NCI-H345 treated with DMSO at 0.1 percent for 48 hours (cell line): ENCODE measurements around the gene RTN4RL2.
A peak's percentile ranks its signal among the peaks of the same experiment; 100 is the strongest.

Experiments
- DNase-seq: peaks from one replicate; lab custom pipeline; 2025; ENCODE audit not compliant: unreplicated experiment; lab: John Stamatoyannopoulos, UW

The RTN4RL2 gene

DNA sequence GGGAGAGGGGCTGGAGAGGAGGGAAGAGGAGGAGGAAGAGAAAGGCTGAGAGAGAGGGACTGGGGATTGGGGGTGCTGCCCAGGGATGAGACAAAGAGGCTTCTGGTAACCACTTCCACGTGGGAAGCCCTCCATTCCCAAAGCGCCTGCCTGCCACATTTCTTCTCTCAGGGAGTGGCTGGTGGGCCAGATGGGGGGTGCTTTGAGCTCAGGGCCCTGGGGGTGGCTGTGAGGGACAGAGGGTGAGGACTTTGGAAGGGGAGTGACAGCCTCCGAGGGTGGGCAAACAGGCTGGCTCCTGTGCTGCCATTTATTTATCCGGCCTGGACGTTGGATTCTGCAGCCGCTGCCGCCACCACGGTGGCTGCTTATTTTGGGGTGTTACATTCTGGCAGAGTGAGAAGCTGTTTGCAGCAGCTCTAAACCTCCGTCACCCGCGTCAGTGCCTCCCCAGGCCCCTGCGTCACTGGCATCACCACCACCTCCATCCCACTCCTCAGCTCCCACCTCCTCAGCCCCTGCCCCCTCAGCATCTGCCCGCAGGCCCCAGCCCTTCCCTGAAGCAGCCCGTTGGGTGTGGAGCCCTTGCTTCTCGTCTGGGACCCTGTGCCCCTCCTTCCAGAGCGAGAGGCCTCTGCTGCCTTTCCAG lies 1.6 kb downstream of the RTN4RL2 start:
- no peak for DNase-seq

- DNase-seq, result no peak
Observed at GRCh38 chr11:57462597-57462996, 2.3 kb downstream of the RTN4RL2 start.

DNA sequence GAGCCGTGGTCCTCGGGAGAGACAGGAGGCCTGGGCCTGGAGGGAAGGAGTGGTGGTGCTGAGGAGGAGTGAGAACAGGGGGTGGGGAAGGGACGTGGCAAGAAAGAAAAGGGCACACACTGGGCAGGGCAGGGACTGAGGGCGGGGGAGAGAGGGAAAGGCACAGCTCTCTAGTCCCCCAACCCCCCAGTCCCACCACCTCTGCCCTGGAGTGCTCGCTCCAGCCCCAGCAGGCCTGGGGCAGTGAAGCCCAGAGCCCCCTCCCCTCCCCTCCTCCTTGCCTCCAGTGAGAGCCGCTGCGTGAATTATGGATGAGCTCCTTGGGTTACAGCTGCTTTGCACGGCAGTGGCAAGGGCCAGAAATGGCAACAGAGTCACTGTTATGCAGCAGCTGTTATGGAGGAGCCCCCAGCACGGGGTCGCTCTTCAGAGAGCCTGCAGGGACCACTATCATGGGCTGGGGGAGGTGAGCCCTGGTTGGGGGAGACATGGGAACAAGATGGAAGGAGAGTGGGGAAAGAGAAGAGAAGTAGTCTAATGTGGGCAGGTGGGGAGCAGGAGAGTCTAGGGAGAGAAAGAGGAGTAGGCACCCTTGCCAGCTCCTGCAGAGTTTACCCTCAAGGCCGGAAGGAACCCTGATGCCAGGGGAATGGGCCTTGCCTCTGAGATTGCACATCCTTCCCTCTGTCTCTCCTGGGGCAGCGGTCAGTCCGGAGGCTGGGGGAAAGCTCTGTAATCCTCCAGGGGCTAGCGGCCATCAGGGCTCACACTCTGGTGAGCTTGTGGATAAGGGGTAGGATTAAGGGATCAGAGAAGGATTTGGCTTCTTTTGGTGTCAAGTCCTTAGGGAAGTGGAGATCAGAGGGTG lies 3.6 kb downstream of the RTN4RL2 start:
- DNase-seq, result no peak

DNA sequence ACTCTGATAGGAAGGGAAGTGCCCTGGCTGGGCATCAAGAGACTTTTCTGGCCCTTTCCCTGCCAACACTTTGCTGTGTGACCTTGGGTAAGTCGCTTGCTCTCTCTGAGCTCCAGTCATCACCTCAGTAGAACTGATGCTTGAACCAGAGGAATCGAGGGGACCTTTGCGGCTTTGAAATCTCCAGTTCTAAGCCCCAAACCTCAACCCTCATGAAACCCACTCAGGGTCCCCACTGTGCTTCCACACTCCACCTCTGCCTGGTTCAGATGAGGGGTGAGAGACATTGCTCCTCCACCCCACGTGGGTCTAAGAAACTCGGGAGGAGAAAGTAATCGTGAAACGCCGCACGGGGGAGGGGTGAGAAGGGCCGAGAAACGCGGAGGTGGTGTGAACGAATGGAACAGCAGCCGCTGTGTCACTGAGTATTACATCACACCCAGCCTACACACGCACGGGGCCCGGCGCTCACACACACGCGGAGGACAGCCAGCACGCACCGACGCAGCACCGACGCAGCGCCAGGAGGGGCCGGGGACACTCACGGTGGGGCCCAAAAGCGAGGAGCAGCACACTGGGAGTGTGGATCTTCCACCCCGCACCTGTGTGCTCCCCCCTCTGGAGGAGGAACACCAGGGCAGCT lies 4.3 kb downstream of the RTN4RL2 start:
- DNase-seq, result no peak

- no peak for DNase-seq
Observed at GRCh38 chr11:57466680-57467079, 6.4 kb downstream of the RTN4RL2 start.

GRCh38 chr11:57467508-57468157 lies 7.3 kb downstream of the RTN4RL2 start:
- no peak for DNase-seq

DNA sequence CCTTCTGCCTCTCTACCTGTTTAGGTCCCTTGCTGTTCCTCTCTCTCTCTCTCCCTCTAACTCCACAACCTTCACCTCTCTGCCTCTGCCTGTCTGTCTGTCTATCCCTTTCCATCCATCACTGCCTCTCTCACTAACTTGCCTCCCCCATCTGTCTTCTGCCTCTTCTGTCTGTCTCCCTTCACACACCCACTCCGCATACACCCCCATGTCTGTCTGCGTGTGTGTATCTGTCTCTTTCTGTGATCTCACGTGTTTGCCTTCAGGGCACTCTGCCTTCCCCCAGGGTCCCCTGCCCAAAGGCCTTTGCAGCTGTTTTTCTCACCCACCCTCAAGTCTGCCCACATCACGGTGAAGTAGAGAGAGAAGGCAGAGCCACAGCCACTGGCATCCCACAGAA lies 7.9 kb downstream of the RTN4RL2 start:
- no peak for DNase-seq

GRCh38 chr11:57469268-57469667 lies 8.9 kb downstream of the RTN4RL2 start:
- no peak for DNase-seq

- DNase-seq, result peak; percentile 37
Observed at GRCh38 chr11:57471496-57471895, 11.2 kb downstream of the RTN4RL2 start.

DNA sequence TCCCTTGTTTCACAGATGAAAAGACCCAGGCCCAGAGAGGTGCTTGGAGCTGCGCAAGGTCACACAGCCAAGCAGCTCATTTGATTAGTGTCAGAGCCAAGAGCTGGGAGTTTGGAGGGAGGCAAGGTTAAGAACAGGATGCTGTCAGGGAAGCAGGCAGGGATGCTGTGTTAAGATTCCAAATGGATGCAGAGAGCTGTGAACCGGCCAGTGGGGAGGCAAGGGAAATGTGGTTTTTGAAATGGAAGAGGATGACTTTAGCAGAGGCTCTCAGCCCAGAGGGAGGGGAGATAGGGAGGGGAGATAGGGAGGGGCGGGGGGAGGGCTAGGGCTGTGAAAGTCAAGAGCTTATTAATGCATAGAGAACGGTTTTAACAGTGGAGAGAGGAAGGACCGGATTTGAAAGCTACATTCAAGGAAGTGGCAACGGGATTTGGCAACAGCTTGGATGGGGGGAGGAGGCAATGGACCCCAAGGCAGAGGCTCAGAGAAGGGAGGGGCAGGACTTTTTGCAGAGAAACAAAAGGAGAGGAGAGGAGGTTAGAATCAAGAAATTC lies 13.0 kb downstream of the RTN4RL2 start:
- DNase-seq, result no peak

DNA sequence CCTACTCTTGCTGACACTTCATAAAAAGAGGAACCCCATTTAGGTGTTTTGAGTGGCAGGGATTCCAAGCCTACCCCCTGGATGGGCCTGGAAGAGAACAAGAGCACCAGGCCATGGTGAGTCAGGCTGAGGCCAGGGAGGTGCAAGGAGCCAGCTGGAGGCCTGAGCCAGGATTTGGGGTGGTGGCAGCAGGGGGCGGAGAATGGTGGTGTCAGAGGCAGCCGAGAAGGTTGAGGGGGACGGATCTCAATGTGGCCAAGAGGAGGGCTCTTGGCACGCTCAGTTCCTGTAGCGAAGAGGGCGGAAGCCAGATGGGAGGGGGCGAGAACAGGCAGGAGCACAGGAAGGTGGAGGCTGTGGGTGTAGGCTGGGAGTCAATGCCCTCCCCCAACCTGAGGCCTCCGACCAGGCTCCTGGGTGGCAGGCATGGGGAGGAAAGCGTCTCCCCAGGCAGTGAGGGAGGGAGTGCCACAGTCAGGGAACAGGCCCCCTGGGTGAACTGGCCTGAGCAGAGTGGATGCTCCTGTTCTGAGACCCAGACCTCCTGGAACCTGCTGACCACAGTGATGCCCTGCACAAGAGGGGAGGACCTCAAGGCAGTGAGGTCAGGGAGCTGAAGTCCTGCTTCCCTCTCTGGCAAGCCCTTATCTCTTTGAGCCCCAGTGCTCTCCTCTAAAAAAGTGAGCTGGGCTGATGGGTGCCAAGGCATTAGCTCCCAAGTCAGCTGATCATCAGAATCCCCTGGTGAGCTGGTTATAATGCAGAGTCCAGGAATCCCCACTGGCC lies 13.9 kb downstream of the RTN4RL2 start:
- DNase-seq, result no peak

- DNase-seq, result no peak
Observed at GRCh38 chr11:57474803-57475115, 14.4 kb downstream of the RTN4RL2 start.

- no peak for DNase-seq
Observed at GRCh38 chr11:57475191-57475590, 14.9 kb downstream of the RTN4RL2 start.

- DNase-seq, result no peak
Observed at GRCh38 chr11:57475671-57476046, 15.3 kb downstream of the RTN4RL2 start.

DNA sequence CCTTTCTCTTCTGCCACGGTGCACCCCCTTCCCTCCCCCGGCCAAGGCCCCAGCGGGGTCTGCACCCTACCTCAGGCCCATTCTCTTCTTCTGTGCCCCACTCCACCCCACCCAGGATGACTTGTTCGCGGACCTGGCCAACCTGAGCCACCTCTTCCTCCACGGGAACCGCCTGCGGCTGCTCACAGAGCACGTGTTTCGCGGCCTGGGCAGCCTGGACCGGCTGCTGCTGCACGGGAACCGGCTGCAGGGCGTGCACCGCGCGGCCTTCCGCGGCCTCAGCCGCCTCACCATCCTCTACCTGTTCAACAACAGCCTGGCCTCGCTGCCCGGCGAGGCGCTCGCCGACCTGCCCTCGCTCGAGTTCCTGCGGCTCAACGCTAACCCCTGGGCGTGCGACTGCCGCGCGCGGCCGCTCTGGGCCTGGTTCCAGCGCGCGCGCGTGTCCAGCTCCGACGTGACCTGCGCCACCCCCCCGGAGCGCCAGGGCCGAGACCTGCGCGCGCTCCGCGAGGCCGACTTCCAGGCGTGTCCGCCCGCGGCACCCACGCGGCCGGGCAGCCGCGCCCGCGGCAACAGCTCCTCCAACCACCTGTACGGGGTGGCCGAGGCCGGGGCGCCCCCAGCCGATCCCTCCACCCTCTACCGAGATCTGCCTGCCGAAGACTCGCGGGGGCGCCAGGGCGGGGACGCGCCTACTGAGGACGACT lies 15.9 kb downstream of the RTN4RL2 start:
- DNase-seq, result no peak

- DNase-seq, result peak; percentile 32
Observed at GRCh38 chr11:57476757-57477506, 16.6 kb downstream of the RTN4RL2 start.

GRCh38 chr11:57477507-57478189 lies 17.3 kb downstream of the RTN4RL2 start:
- no peak for DNase-seq

DNA sequence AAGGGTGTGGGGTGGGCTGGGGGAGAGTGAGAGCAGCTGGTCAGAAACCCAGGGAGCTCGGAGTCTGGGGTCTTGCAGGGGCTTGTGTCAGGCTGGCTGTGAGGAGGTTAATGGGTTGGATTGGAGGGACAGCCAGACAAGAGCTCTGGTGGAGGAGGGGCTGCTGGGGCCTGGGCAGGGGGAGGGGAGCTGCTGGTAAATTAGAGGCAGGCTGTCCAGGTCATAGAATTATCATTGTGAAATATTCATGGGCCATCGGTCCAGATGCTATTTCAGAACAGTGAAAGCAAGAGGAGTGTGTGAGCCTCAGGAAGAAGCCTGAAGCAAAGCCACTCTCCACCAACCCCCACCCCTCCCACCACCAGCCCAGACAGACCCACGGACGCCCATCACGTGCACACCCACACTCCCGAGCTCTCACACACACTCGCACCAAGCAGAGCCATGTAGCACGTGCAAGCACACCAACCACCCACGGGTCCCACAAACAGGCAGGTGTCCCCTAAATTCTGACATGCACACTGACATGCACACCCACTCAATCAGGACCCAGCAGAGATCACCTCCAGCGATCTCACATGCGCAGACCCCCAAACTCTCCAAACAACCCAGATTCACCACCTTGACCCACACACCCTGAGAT lies 18.8 kb downstream of the RTN4RL2 start:
- DNase-seq, result no peak
